ENCODE results near the gene GCNT3. TPM values are rescaled to one million over a fixed set of nuclear protein-coding genes. Genes with fewer than 3 reads are reported as not detected.

GCNT3 gene
- total and polyA plus RNA-seq, 2 donors (not counting 3 experiments of a cell fraction or from before 2014, with no cell fraction given): not detected

DNA sequence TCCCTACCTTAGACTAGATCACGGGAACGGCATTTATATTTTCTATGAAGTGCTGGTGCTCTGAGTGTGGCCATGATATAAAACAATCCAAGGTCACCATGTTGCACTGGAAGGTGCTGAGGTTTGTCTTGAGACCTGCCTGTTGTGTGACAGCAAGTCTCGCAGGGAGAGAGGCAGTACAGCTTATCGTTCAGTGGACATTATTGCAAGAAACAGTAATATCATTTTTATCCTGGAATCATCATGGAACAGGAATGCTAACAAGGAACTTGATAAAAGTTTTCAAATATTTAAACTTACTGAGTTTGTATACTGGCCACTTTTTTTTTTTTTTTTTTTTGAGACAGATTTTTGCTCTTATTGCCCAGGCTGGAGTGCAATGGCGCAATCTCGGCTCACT is 40.0 kb upstream of the GCNT3 start:
- ChIA-PET CTCF (interaction anchor here (1.1 to 1.3 kb wide), 2 partner anchors 16 to 39 kb away, joined by 3 to 7 read pairs; no protein-coding TSS in a partner anchor), POLR2A (no interaction called here)

DNA sequence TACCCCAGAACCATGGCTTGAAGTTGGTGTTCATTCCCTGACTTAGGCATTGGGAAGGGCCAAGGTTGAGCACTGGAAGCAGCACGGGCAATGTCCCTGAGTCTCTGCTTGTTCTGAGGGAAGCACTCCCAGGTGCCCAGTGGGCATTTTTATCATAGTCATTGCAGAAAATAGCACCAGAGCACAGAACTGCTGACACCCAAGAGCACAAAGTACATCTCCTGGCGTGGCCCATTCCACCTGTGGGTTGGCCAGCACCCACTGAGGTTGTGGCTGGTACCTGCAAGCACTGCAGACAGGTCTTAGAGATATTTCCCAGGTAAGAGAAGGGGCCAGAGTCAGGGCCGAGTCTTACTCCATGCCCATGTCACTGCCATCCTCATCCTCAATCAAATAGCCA is 28.5 kb upstream of the GCNT3 start:
- Histone ChIP-seq H3K27me3 (ENCODE audit: control insufficient read depth in 2 of 2, insufficient read depth in 2 of 2, low read length in 2 of 2) (peaks cover 0 to 2% of the 10 kb centered on the region in 2 experiments), H3K27ac (ENCODE audit: insufficient read depth, low read depth, low read length) (no peak overlapping the region), H2AFZ (ENCODE audit: low read depth, low read length) (no peak overlapping the region), H3K4me2 (ENCODE audit: insufficient read depth, low read length) (no peak overlapping the region), H3K36me3 (ENCODE audit: control insufficient read depth in 2 of 2, extremely low read depth in 1 of 2, insufficient read depth in 2 of 2, low read length in 2 of 2) (no peaks in the 10 kb centered on the region), H3K79me2 (ENCODE audit: control insufficient read depth, insufficient read depth, low read length) (no peaks in the 10 kb centered on the region), H3K4me1 (ENCODE audit: control insufficient read depth, extremely low read depth, insufficient read depth, low read length) (no peaks in the 10 kb centered on the region), H3K9ac (replicated peaks; ENCODE audit: extremely low read depth, insufficient read depth, low read length) (no peak overlapping the region), H3K9me1 (replicated peaks; ENCODE audit: control insufficient read depth, extremely low read depth, insufficient read depth, low read length) (no peaks in the 10 kb centered on the region), H3K9me3 (replicated peaks; ENCODE audit: control insufficient read depth, insufficient read depth, low read length) (no peaks in the 10 kb centered on the region), H3K4me3 (replicated peaks in 1 of 3; ENCODE audit: insufficient read depth in 1 of 3, low read depth in 1 of 3, low read length in 3 of 3) (no peak overlapping the region), H4K20me1 (replicated peaks; ENCODE audit: control insufficient read depth, extremely low read depth, insufficient read depth, low read length) (no peaks in the 10 kb centered on the region)
- ChIA-PET POLR2A (no interaction called here), CTCF (no interaction called here)
- dilution Hi-C loops (cut with MboI; ENCODE audit: extremely low pct_ligation_motif_present, low sequenced_read_pairs) (no loop called here), intact Hi-C loops (cut with micrococcal nuclease) (no loop called here)
- no peak for TF ChIP-seq GATA2 (IDR thresholded peaks at IDR 0.05; ENCODE audit: insufficient read depth, insufficient read length, low read depth, low read length)
- no peak for TF ChIP-seq EZH2 (IDR thresholded peaks at IDR 0.05; ENCODE audit: borderline replicate concordance, low read depth, low read length, severe bottlenecking)
- TF ChIP-seq POLR2A (IDR thresholded peaks at IDR 0.05; ENCODE audit: low read depth, low read length): no peak
- no peak for TF ChIP-seq FOS (IDR thresholded peaks at IDR 0.05; ENCODE audit: borderline replicate concordance, insufficient read depth, low read length)
- TF ChIP-seq MYC (IDR thresholded peaks at IDR 0.05; ENCODE audit: low read depth, low read length): no peak
- TF ChIP-seq, protein P1, sequence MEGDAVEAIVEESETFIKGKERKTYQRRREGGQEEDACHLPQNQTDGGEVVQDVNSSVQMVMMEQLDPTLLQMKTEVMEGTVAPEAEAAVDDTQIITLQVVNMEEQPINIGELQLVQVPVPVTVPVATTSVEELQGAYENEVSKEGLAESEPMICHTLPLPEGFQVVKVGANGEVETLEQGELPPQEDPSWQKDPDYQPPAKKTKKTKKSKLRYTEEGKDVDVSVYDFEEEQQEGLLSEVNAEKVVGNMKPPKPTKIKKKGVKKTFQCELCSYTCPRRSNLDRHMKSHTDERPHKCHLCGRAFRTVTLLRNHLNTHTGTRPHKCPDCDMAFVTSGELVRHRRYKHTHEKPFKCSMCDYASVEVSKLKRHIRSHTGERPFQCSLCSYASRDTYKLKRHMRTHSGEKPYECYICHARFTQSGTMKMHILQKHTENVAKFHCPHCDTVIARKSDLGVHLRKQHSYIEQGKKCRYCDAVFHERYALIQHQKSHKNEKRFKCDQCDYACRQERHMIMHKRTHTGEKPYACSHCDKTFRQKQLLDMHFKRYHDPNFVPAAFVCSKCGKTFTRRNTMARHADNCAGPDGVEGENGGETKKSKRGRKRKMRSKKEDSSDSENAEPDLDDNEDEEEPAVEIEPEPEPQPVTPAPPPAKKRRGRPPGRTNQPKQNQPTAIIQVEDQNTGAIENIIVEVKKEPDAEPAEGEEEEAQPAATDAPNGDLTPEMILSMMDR (IDR thresholded peaks at IDR 0.05; ENCODE audit: extremely low read depth in 1 of 2, insufficient read depth in 1 of 2, low read depth in 1 of 2, low read length in 2 of 2): no peak
- TF ChIP-seq, protein P2, sequence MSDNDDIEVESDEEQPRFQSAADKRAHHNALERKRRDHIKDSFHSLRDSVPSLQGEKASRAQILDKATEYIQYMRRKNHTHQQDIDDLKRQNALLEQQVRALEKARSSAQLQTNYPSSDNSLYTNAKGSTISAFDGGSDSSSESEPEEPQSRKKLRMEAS (IDR thresholded peaks at IDR 0.05; ENCODE audit: insufficient read depth, insufficient read length): no peak
- no peak for TF ChIP-seq JUN (IDR thresholded peaks at IDR 0.05; ENCODE audit: borderline replicate concordance, insufficient read depth, insufficient read length, low read depth)
- no peak for TF ChIP-seq POLR2AphosphoS5 (IDR thresholded peaks at IDR 0.05; ENCODE audit: insufficient read depth, low read depth, low read length)
- no peak for FAIRE-seq
- BruUV-seq (replicated peaks): no TSS peak
- no peak for DNase-seq (ENCODE audit: low read depth, low spot score)

More for the DNA sequence above, 40.0 kb upstream of the GCNT3 start:
- TF ChIP-seq MYC (IDR thresholded peaks at IDR 0.05; ENCODE audit: low read depth, low read length): no peak
- Histone ChIP-seq H3K9me1 (replicated peaks; ENCODE audit: control insufficient read depth, extremely low read depth, insufficient read depth, low read length) (no peaks in the 10 kb centered on the region), H3K4me2 (ENCODE audit: insufficient read depth, low read length) (no peak overlapping the region), H2AFZ (ENCODE audit: low read depth, low read length) (no peak overlapping the region), H3K4me3 (replicated peaks in 1 of 3; ENCODE audit: insufficient read depth in 1 of 3, low read depth in 1 of 3, low read length in 3 of 3) (no peak overlapping the region), H3K9ac (replicated peaks; ENCODE audit: extremely low read depth, insufficient read depth, low read length) (no peak overlapping the region), H3K9me3 (replicated peaks; ENCODE audit: control insufficient read depth, insufficient read depth, low read length) (no peaks in the 10 kb centered on the region), H3K27ac (ENCODE audit: insufficient read depth, low read depth, low read length) (no peak overlapping the region), H4K20me1 (replicated peaks; ENCODE audit: control insufficient read depth, extremely low read depth, insufficient read depth, low read length) (no peaks in the 10 kb centered on the region), H3K27me3 (ENCODE audit: control insufficient read depth in 2 of 2, insufficient read depth in 2 of 2, low read length in 2 of 2) (peaks cover 0 to 5% of the 10 kb centered on the region in 2 experiments), H3K4me1 (ENCODE audit: control insufficient read depth, extremely low read depth, insufficient read depth, low read length) (no peaks in the 10 kb centered on the region), H3K79me2 (ENCODE audit: control insufficient read depth, insufficient read depth, low read length) (no peaks in the 10 kb centered on the region), H3K36me3 (ENCODE audit: control insufficient read depth in 2 of 2, extremely low read depth in 1 of 2, insufficient read depth in 2 of 2, low read length in 2 of 2) (no peaks in the 10 kb centered on the region)
- no TSS peak for BruUV-seq (replicated peaks)
- DNase-seq (ENCODE audit: low read depth, low spot score) (no peak), FAIRE-seq (no peak)
- dilution Hi-C loops (cut with MboI; ENCODE audit: extremely low pct_ligation_motif_present, low sequenced_read_pairs): no loop called here
- intact Hi-C loops (cut with micrococcal nuclease): no loop called here

Data from endothelial cell of umbilical vein (primary cell).